GM19328 (cell line): Measurements from ENCODE around the gene CWC27.
"Not testable (repeated sequence)": the region's sequence is repeated elsewhere in the genome, so short reads cannot be mapped to it uniquely, and the experiment has no call there.

Experiments
- ATAC-seq: cut with Tn5 transposase; IDR thresholded peaks from one replicate; pipeline ENCODE4 v1.9.1; 2021; ENCODE audit warnings: mild to moderate bottlenecking, moderate library complexity; ENCODE audit not compliant: unreplicated experiment

Gene CWC27

DNA sequence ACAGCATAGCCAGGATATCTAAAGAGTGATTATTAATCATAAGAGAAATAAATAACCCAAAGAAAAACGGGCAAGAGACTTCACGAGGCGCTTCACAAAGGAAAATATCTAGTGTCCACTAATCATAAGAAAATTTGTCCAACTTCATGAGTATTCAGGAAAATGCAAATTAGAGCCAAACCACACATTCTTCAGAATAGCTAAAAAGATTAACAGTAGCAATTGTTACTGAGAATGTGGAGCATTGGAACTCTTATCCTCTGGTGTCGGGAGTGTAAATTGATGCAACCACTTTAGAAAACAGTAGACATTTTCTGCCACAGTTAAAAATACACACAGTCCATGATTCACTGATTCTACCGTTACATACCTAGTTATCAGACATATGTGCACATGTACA, 145.7 kb downstream of the CWC27 start:
- no peak for ATAC-seq

DNA sequence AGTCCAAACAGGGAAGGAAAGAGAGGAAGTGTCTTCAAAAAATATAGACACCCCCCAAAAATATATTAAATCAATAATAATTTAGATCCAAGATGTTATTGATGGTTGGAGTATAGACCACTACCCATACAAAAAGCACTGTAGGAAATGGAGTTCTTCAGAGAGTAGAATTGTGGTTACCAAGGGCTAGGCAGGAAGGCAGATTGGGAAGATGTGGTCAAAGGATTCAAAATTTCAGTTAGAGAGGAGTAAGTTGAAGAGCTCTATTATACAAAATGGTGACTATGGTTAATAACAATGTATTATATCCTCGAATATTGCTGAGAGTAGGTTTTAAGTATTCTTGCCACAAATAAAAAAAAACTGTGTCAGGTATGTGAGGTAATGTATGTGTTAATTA, 149.4 kb downstream of the CWC27 start:
- no peak for ATAC-seq

GRCh38 chr5:64921386-64921785, 152.7 kb downstream of the CWC27 start:
- ATAC-seq, result no peak

GRCh38 chr5:64923151-64923685, 154.5 kb downstream of the CWC27 start:
- no peak for ATAC-seq

DNA sequence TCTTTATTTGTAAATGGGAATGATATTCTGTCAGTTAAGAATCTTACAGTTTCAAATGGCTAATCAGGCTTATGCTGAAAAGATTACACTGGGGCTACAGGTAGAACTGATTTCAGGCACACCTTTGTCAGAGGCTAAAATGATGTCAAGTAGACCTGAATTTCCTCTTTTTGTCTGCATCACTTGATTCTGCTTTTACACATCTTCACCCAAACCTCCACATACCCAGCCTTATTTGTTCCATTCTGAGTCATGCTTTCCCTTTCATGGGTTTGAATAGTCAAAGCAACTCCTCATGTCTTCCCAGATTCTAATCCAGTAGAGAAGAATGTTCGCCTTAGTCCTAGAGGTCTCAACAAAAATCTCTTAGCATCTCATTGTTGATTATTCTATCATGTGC, 156.4 kb downstream of the CWC27 start:
- no peak for ATAC-seq

- no peak for ATAC-seq
These were observed 161.1 kb downstream of the CWC27 start for GRCh38 chr5:64929833-64930232.

DNA sequence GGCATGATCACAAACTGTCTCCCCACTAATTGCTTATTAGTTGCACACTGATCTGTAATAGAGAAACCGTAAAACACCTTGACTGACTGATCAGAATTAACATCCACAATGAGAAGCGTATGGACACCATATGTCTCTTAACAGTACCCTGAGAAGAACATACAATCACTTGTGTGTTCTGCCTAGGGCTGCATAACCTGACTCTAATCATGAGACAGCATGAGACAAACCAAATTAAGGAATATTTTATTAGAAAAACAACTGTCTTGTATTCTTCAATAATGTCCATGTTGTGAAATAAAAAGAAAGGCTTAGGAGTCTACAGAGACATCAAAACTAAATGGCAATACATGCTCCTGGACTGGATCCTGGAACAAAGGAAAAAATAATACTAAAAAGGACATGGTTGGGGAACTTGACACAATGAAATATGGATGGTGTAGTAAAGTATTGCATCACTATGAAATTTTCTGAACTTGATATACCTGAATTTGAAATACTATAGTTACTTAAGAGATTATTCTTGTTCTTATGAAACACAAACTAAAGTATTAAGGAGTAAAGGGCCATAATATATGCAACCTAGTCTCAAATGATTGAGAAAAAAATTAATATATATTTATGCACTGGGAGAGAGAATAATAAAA, 162.1 kb downstream of the CWC27 start:
- no peak for ATAC-seq

- not testable (repeated sequence) for ATAC-seq
These were observed 170.7 kb downstream of the CWC27 start for GRCh38 chr5:64939422-64939771.

DNA sequence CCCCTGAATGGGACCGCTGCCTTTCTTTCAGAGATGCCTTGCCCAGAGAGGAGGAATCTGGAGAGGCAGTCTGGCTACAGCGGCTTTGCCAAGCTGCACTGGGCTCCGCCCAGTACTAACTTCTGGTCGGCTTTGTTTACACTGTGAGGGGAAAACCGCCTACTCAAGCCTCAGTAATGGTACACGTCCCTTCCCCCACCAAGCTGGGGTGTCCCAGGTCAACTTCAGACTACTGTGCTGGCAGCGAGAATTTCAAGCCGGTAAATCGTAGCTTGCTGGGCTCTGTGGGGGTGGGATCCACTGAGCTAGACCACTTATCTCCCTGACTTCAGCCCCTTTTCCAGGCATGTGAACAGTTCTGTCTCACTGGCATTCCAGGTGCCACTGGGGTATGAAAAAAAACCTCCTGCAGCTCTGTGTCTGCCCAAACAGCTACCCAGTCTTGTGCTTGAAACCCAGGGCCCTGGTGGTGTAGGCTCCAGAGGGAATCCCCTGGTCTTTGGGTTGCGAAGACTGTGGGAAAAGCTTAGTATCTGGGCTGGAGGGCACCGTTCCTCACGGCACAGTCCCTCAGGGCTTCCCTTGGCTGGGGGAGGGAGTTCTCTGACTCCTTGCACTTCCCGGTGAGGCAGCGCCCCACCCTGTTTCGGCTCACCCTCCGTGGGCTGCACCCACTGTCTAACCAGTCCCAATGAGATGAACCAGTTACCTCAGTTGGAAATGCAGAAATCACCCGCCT, 171.2 kb downstream of the CWC27 start:
- no peak for ATAC-seq

DNA sequence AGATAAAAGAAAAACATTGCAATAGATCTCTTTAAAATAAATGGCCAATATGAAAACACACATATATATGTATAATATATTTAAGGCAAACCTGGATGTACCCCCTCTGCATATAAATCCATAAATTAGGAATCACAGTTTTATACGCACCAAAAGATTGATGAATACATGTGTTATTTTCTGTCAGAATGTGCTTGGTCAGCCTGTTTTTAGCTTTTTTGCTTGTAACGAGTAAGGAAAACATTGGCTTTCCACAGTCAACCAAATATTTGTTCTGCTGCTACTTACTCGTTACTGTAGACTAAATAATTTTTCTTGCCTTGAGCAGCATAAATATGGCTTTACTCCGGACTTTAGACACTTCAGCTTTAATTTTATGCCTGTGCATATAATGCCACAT, 173.7 kb downstream of the CWC27 start:
- no peak for ATAC-seq

GRCh38 chr5:64944868-64945267, 176.1 kb downstream of the CWC27 start:
- no peak for ATAC-seq

GRCh38 chr5:64947031-64947430, 178.3 kb downstream of the CWC27 start:
- ATAC-seq, result no peak

GRCh38 chr5:64947801-64948200, 179.1 kb downstream of the CWC27 start:
- no peak for ATAC-seq

DNA sequence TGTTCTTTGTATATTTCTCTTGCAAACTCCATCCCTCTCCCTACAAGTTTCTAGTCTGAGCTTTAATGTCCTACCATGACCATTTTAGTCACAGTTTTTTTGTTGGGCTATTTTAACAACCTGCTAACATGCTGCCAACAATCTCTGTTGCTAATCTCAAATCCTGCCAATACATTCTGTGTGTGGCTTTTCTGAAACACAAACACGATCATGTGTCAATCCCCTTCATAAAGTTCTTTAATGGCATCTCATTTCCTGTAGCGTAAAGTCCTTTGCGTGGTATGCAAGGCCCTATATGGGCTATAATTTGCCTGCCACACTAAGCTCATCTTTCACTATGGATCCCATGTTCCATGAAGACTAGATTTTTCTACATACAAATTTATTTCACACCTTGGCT, 180.6 kb downstream of the CWC27 start:
- ATAC-seq, result no peak

DNA sequence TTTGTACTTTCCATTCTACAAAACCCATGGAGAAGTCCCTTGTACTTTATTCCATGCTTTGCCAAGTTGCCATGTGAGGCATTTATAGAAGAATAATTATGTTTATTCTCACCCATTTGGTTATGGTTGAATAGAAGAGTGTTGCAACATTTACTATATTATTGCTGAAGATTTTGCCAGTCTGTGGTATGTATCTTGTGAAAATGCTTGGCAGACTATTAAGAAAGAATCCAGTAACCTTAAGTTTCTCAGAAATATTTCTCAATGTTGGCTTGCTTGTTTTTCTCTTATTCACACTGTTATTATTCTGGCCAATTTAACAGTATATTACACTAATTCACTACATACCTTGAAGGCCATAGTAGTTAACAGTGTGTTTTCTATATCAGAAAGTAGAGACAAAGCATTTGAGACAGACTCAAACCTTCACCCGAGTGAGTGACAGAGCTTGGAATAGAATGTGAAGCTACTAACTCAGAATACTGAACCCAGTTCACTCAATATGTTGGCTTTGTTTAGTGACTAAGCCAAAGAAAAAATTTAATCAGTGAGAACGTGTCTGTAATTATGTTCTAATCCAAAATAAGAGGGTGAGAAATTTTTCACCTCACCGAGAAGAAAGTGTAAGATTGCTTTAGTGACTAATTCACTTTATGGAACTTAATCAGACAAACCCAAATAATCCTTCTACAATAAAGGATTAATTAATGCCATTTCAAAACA, 184.4 kb downstream of the CWC27 start:
- ATAC-seq, result no peak

DNA sequence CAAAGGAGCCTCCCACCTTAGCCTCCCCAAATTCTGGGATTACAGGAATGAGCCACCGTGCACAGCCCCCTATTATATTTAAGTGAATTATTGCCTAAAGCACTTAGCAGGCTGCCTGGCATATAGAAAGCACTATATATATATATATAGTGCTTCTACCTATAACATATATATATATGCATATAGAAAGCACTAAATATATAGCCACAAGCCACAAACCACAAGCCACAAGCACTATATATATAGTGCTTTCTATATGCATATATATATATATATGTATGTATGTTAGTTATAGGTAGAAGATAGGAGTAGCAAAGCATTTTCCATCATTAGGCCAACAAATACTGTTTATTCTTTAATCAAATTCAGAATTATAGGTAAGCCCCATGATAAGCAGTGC, 185.8 kb downstream of the CWC27 start:
- no peak for ATAC-seq

DNA sequence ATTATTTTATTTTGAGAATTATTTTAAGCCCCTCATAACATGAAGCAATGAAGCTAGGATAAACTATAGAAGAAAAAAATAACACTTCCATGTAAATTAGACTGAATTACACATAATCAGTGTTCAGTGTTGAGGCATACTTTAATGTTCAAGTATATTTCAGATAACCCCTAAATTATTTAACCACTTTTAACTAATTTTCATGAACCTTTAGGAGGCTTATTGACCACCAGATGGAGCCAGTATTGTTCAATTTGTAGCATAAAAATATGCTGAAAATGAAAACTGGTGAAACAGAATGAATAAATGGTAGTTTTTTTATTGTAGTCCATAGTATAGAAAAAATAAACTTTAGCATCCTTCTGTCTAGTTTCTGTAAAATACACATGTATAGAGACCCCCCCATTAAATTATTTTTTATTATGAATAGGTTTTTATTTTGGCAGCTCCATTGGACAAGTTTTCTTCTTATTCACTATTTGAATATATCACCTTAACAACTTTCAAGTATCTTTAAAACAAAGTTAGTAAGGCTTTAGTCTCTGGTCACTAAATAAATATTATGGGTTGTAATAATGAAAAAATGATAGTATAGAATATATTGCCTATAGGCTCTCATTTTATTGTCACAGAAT, 190.1 kb downstream of the CWC27 start:
- ATAC-seq, result no peak

GRCh38 chr5:64963278-64963677, 194.5 kb downstream of the CWC27 start:
- no peak for ATAC-seq

DNA sequence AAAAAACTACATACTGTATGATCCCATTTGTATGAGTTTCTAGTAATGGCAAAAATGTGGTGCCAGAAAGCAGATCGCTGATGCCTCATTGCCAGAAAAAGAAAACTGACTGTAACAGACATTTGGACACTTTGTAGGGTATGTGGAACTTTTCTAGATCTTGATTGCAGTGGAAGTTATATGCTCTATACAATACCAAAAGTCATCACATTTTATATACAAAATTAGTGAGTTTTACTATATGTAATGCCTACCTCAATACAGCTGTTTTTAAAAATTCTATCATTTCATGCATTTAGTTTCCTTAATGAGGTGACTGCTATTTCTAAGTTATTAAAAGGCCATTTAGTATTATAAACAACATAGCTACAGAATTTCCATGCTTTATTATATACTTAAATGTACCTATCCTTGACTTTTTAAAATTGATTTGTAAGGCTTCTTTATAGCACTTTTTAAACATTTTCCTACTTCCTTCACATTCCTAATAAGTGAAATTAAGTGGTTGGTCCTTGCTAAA, 199.9 kb downstream of the CWC27 start:
- ATAC-seq, result no peak

GRCh38 chr5:64969578-64969977, 200.8 kb downstream of the CWC27 start:
- no peak for ATAC-seq

DNA sequence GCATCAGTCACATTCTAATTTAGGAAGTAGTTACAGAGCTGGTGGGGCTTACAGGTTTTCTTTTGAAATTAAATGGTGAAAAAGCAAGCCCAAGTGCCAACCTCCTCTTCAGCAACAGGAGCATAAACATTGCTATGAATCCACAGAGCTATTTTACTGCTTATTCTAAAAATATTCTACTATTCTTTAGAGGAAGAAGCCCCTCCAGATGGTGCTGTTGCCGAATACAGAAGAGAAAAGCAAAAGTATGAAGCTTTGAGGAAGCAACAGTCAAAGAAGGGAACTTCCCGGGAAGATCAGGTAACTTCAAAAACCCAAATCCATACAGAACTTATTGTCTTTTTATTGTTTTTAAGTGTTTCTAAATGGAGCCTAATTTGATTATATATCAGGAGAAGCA, 202.8 kb downstream of the CWC27 start:
- no peak for ATAC-seq
